C4-2B (cell line): Measurements from ENCODE around the gene OR2B2.

Source experiments
- CTCF ChIP-seq: fragments of 450-650 bp; conservative IDR thresholded peaks from 2 replicates; pipeline ENCODE4 v1.5.1; 2017; ENCODE audit warnings: mild to moderate bottlenecking
- ZFX ChIP-seq: fragments of 450-650 bp; IDR thresholded peaks from 2 replicates; pipeline ENCODE4 v1.6.1; 2017

DNA sequence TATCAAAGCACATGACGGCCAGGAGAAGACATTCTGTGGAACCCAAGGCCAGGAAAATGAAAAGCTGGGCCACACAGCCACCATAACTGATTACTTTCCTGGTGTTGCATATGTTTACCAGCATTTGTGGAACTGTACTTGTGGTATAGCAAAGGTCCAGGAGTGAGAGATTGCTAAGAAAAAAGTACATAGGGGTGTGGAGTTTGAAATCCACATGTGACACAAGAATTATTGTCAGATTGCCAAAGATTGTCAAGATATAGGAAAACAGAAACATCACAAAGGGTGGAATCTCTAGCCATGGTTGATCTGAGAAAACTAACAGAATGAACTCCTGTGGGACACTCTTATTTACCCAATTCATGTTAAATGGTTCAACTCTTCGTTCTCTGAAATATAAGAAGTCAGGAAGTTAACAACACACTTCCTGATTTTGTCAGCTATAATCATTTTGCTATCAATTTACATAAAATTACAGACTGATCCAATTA is at the start of gene OR2B2:
- no peak for TF ChIP-seq CTCF
- no peak for TF ChIP-seq ZFX
